CD4-positive, alpha-beta T cell treated with Interleukin-6 at 100 ng/mL for 8 hours (primary cell): ENCODE results near the gene RABAC1.
A peak's percentile ranks its signal among the peaks of the same experiment; 100 is the strongest.
"Not testable (repeated sequence)": the region's sequence is repeated elsewhere in the genome, so short reads cannot be mapped to it uniquely, and the experiment has no call there.

Experiments used
- DNase-seq: peaks from one replicate; pipeline ENCODE4 v3.0.0-alpha.2; 2020; ENCODE audit warnings: mixed read lengths, low spot score

Gene RABAC1

DNA sequence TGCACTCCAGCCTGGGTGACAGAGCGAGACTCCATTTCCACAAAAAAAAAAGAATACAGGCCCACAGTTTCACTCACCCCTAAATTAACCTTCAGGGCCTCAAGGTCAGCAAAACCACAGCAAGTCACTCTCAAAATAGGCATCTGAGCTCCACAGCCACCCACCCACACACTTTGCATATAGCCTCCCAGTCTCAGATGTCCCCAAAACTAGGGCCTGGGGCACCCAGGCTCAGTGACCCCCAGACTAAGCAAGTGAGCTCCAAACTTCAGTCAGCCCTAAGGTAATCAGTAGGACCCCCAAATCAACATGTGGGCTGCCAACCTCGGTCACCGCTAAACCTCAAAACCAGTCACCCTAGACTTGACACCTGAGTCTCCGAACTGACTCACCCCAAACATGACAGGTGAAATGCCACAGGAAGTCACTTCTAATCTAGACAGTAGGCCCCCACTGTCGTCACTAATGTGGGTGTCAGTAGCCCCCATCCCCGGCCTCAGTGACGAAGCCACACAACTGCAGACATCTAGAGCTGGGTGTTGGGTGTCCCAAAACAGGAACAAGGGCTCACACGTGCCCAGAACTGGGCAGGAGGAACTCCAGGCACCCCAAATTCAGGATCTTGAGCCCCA lies 13.9 kb downstream of the RABAC1 start:
- peak; percentile 86 for DNase-seq

DNA sequence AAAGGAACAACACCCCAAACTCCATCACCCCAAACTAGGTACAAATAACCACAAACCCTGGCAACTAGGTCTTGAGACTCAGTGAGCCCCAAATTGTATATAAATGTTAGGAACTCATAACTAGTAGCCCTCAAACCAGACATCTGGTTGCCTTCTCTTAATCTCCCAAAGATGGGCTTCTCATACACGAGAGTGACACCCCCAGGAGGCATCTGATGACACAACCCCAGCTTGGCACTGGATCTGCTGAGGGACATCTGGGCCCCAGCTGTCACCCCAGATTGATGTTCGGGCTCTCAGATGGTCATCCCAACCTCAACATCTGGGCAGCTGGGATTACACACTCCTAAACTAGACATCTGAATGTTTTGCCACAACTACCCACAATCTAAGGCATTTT lies 14.8 kb downstream of the RABAC1 start:
- no peak for DNase-seq

DNA sequence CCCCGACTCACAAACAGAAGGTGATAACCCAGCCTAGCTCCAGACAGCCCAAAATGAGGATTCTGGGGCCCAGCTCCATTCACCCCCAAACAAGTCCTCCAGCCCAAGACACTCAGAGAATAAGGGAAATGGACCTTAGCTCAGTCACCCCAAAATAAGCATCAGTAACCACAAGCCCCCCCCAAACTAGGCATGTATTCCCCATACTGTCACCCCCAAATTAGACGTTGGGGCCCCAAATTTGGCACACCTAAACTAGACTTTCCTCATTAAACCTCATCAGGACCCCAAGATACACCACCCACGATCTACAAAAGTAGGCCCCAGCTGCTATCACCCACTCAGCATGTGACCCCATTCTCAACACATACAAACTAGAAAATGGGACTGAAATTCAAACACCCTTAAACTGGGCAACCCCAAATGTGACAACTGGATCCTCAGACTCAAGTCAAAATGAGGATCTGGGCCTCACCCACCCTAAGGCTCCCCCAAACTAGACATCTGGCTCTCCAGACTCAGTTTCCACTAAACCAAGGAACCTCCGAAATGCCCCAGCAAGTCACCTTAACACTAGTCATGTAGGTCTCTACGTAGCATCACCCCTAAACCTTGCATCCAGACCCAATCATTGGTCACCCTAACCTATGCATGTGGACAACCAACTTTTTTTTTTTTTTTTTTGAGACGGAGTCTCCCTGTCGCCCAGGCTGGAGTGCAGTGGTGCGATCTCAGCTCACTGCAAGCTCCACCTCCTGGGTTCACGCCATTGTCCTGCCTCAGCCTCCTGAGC lies 17.5 kb downstream of the RABAC1 start:
- DNase-seq: no peak

DNA sequence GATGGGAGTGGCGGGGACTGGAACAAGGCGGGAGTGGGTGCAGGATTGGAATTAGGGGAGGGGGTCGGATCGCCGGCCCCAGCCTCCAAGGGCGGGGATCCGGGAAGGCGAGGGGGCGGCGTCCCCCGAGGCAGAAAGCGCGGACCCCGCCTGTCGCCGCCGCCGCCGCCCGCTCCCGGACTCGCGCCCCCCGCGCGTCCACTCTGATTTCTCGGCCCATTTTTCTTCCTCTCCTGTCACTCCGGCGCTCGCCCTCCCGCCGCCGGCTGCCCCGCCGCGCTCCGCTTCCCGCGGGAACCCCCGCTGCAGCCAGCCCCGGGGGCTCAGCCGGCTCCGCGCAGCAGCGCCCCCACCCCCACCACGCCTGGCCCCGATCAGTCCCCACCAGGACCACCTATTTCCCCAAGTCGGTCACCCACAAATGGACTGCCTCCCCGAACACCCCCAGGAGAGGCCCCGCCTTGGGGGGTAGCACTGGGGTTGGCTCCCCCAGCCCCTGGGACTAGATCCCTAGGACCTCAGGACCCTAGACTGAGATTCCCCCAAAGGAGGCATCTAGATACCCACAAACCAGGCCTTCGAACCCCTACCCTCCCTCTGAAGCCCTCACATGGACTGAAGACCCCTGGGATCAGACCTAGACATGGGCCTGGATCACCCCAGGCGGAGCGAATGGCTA lies 18.3 kb downstream of the RABAC1 start:
- no peak for DNase-seq

DNA sequence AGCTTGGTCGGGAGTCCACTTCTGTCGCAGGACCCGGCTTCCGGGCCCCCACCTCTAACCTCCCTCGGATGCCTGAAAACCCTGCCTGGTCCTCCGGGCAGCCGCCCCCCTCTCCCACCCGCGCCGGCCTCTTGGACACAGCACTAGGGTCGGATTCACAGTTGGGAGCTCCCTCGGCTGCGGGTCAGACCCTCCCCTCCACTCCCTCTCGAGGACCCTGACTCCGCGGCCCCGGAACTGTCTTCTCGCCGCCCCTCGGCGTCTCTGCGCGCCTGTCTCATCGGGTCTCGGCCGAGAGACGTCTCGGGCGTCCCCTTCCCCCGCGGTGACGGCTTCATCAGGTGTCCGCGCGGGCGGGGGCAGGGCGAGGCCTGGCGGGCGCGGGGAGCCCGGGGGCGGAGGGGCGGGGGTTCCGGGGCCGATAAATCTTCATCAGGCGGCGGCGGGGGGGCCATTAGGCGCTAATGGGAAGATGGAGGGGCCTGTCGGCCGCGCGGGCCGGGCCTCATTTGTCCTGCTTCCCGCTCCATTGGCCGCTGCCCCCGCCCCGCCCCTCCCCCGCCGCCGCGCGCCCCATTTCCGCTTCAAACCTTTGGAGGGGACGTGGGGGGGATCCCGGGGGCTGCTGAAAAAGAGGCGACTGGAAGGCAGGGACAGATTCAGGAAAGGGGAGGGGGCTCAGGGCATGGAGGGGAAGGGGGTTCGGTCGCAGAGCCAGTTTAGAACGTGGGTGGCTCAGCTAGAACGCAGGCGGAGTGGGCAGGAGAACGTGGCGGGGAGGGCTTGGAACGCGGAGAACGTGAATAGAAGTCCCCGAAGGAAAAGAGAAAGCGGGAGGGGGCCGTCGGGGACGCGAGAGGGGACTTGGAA lies 19.0 kb downstream of the RABAC1 start:
- DNase-seq: peak; percentile 21

DNA sequence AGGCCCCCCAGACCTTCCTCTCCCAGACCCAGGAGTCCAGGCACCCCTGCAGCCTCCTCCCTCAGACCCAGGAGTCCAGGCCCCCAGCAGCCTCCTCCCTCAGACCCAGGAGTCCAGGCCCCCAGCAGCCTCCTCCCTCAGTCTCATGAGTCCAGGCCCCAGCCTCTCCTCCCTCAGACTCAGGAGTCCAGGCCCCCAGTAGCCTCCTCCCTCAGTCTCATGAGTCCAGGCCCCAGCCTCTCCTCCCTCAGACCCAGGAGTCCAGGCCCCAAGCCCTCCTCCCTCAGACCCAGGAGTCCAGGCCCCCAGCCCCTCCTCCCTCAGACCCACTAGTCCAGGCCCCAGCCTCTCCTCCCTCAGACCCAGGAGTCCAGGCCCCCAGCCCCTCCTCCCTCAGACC lies 19.9 kb downstream of the RABAC1 start:
- DNase-seq: not testable (repeated sequence)

DNA sequence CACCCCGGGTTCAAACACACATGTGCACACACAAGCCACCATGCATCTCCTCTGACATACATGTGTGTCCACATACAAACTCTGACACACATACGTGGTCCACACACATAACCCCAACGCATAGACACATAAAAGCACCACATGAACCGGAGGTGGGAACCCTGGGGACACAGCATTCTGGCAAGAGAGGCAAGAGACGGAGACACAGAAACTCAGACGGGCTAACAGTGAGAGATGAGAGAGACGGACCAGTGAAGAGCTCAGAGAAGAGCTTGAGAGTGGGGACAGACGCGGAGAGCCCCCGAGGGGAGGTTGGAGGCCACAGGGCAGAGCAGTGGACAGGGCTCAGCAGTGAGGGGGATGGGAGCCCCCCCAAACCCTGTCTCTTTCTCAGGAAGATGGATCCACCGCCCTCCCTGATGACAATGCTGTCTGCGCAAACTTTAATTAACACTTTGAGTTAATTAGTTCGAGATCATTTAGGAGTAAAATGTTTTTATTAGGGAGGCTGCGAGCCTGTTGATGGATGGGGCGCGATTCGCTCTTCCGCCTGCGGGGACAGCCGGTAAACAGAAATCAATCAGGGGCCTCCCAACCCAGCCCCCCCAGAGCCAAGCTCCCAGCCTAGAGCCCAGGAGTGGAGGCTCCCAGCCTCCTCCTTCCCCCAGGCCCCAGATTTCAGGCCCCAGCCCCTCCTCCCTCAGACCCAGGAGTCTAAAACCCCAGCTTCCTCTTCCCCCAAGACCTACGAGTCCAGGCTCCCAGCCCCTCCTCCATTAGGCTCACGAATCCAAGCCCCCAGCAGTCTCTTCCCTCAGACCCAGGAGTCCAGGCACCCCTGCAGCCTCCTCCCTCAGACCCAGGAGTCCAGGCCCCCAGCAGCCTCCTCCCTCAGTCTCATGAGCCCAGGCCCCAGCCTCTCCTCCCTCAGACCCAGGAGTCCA lies 21.3 kb downstream of the RABAC1 start:
- no peak for DNase-seq

DNA sequence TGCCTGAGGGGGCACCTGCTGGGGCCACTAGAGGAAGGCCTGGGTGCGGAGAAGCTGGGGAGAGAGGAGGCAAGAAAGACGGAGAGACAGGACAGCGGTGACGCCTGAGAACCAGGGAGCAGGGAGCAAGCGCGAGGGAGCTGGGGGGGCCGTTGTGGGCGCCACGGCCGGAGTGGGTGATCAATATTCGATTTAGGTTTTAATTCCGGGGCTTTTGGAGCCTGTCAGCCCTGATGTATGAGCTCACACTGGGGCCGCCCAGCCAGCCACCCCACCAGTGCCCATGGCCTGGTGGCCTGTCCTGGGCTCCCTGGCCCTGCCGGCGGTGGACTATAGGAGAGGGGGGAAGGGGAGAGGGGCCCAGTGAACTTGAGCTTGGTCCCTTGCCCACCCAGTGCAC lies 22.2 kb downstream of the RABAC1 start:
- DNase-seq: no peak

DNA sequence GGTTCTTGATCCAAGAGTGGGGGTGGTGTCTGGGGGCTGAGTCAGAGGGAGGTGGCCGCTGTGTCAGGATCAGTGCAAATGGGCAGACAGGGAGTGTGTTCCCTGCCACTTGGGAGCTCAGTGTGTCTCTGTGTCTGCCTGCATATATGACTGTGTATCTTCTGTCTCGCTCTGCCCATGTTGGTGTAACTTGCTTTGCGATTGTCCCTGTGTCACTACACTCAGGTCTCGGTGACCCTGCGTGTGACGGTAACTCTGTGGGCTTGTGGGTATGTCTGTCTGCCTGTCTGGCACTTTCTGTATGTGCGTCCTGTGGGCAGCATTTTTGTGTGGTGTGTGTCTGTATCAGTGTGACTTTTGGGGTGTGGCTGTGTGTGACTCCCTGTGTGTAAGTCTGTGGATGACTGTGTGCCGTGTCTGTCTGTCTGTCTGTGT lies 22.7 kb downstream of the RABAC1 start:
- no peak for DNase-seq

DNA sequence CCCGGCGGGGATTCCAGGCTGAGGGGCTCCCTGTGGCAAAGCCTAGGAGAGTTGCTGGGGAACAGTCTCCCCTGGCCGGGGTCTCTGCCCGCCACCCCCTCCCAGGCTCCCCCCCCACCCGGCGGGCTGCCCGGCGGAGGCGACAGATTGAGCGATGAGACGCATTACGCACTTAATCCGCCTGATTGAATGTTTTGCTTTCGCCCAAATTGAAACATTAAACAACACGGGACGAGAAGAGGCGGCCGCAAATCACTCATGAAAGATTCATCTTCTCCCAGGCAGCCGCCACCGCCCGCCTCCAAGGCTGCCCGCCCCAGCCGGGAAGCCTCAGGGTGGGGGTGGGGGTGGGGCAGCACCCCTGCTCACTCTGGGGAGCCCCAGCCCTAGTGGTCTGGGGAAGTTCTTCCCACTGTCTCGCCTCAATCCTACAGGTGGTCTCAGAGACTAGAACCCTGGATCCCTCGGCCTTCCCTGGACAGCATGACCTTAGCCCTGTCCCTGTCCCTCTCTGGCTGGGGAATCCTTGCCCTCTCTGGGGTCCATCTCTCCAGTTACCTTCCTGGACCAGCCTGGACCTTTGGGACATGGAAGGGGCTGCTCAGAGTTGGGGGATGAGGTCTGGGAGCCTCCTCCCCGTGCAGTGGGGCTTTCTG lies 23.2 kb downstream of the RABAC1 start:
- no peak for DNase-seq

DNA sequence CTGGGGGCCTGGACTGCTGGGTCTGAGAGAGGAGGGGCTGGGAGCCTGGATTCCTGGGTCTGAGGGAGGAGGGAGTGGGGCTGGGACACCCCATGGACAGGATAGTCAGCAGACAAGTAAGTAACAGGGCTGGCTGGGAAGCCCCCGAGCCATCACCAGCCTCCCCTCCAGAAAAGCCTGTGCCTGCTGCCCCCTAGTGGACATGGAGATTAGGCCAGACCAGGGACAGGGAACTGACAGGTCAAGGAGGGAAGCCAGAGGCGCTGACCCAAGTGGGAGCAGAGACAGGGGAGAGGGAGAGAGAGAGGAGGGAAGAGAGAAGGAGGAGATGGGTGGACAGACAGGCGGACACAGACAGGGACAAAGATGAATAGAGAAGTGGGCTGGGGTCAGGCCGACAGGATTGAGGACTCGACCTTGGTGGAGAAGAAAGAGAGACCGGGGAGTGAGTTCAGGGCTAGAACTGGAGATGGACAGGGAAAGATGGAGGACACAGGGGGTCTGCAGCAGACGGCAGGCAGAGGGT lies 24.2 kb downstream of the RABAC1 start:
- peak; percentile 72 for DNase-seq

DNA sequence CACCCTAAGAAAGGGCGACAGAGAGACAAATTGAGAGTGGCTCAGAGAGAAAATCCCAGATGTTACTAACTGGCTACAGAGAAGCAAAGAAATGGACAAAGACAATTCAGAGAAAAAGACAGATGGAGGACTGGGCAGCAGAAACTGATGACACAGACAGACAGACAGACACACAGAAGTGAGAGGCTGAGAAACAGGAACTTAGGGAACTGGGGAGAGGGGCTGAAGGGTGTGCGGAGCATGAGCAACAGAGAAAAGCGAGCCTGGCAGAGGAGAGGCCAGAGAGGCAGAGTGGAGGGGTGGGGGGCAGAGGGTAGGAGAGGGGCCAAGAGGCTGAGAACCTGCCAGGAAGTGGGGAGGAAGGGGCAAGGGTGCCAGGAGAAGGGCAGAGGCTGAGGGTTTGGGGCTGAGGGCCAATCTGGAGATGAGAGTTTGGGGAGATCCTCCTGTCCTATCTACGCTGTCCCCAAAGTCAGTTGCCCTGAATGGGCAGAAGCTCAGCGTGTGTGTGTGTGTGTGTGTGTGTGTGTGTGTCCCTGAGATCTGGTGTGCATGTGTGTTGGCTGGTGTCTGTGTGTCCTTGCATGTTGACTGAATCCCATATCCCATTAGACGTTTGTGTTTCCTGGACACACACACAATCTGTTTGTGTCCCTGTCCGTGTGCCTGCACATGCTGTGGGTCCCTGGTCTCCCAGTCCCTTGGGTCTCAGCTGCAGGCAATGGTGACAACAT lies 25.3 kb downstream of the RABAC1 start:
- DNase-seq: no peak

DNA sequence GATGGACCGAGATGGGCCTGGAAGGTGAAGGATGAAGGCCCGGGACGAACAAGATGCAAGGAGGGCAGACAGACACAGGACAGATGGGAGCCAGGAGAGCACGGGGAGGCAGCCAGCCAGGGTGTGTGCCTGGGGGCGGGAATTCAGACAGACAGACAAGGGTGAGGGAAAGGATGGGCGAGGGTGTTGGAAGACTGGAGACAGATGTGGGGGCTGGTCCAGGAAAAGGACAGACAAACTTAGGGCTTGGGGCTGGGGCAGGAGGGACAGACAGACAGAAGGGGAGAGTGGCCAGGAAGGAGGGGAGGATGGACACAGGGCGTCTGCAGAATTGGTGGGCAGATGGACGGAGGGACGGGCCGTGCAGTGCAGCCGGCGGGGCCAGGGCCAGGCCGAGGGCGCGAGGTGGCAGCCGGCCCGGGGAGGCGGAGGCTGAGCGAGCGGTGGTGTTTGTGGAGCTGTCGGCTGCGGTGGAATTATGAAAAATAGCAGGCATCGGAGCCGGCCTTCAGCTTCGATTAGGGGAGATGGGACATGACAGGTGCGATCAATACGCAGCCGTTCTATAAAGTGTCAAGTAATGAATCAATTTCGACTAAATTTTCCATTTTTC lies 26.3 kb downstream of the RABAC1 start:
- no peak for DNase-seq

DNA sequence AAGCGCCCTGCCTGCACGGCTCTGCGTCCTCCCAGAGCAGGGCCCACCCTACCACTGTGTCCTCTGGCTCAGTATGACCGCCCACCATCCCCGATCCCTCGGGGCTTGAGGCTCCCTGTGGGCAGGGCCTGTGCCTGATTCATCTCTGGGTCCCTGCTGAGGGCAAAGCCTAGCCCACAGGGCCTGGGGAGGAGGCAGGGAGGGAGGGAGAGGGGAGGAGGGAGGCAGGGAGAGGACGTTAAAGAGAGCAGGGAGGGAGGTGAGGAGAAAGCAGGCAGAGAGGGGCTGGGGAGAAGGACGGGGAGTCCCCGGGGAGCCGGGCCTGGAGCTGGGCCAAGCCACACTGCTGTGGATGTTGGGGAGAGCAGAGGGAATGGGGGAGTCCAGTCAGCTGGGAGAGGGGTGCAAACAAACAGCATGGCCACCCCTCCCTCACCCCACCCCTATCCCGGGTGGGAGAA lies 26.8 kb downstream of the RABAC1 start:
- DNase-seq: no peak

DNA sequence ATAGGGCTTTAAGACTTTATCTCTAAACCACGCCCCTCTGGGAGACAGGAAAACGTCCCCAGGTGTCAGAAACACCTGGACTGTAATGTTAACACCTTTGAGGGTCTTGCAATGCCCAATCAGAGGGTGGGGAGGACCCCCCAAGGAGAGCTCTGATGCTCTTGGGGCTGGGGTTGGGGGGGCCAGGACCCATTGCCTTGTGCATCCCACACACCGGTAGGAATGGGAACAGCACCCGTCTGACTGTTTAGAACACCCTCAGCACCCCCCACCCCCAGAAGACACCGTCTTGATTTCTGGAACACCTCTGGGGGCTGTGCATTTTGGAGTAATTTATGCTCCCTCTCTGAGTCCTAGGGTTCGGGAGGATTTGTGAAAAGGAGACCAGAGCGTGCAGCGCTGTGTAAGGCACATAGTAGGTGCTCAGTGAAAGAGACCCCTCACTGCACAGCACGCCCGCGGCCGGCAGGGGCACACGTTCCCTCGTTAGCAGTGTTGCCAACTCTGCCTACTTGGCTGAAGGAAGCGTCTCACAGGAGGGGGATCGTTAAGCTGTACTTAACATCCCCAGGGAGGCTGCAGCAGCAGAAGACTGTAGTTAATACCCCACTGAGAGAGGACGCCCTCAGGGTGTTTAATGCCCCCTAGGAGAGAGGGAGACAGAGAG lies 28.1 kb downstream of the RABAC1 start:
- no peak for DNase-seq

DNA sequence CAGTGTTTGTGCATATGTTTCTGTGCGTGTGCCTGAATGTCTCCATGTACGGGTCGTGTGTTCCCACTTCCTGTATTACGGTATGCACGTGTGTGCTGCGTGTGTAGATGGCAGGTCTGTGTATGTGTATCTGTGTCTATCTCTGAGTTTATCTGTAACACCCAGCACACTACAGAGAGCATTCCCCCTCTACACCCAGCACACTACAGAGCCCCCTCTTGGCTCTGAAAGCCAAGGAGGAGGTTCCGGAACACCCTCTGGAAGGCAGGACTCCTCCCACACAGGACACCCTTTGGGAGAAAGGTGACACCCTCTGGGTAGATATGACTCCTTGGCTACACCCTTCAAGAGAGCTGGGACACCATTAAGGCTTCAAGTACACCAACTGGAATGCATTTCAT lies 28.8 kb downstream of the RABAC1 start:
- no peak for DNase-seq

DNA sequence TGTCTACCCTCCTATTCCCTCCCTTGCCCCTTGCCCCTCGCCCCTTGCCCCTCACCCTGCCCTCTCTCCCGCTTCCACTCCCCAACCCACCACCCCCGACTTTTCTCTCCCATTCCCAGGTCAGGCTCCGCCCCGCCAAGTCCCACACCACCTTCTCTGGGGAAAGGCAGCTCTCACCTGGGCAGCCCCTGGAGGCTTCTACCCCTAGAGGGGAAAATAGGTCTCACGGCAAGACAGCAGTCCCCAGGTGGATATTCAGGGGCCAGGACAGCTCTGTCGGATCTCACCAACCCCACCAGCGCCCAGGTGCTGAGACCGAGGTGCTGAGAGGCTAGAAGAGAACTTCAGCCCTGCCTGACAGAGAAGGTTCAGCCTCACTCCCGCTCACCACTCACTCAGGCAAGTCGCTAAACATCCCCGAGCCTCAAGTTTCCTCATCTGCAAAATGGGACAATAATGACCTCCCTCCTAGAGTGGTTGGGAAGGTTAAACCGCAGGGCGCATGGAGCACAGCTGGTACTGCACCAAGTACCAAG lies 29.5 kb downstream of the RABAC1 start:
- no peak for DNase-seq
